ENCODE results near the gene SIRT6.
A peak's percentile ranks its signal among the peaks of the same experiment; 100 is the strongest.

Gene SIRT6

DNA sequence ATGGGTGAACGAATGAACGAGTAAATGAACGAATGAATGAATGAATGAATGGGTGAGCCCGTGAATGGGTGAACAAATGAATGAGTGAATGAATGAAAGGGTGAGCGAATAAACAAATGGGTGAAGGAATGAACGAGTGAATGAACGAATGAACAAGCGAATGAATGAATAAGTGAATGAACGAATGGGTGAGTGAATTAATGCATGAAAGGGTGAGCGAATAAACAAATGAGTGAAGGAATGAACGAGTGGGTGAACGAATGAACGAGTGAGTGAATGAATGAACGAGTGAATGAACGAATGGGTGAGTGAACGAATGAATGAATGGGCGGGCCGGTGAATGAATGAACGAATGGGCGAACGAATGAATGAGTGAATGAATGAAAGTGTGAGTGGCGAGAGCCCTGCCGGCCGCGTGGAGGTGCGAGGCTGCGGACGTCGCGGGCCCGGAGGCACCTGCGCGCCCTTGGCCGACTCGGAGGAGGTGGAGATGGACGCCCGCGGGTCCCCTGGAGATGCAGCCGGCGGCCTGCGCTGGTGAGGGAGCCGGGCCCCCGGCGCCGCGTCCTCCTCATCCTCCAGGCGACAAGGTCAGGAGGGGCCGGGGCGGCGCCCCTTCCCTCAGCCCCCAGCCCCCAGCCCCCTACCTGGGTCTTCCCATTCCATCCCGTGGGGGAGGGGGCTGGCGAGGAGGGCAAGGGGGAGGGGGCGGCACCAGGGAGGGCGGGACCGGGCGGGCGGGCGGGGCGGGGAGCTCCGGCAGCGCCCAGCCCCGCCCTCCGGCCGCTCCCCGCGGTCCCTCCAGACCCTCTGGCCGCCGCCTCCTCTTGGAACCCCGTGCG is 15.5 kb upstream of the SIRT6 start:
- TF ChIP-seq EGR1 (IDR thresholded peaks at IDR 0.05): no peak
- TF ChIP-seq, protein P1, sequence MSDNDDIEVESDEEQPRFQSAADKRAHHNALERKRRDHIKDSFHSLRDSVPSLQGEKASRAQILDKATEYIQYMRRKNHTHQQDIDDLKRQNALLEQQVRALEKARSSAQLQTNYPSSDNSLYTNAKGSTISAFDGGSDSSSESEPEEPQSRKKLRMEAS (IDR thresholded peaks at IDR 0.05): peak; percentile 95
- TF ChIP-seq ZBTB7A (IDR thresholded peaks at IDR 0.05; ENCODE audit: low read depth): peak; percentile 32; the same call in 1 of the 2 replicates

DNA sequence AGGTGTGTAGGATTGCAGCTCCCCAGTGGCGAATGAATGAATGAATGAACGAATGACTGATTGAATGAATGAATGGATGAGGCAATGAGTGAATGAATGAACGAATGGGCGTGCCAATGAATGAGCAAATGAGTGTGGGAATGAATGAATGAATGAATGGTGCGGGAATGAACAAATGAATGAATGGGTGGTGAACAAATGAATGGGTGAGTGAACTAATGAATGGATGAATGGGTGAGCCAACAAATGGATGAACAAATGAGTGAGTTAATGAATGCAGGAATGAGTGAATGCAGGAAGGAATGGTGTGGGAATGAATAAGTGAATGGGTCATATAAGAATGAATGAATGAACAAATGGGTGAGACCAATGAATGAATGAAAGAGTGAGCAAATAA is 14.9 kb upstream of the SIRT6 start:
- no peak for TF ChIP-seq ZBTB7A (IDR thresholded peaks at IDR 0.05; ENCODE audit: low read depth)
- TF ChIP-seq CREB1 (IDR thresholded peaks at IDR 0.05; ENCODE audit: low read depth): no peak
- TF ChIP-seq TAF1 (IDR thresholded peaks at IDR 0.05; ENCODE audit: low read depth): no peak
- no peak for TF ChIP-seq TCF12 (IDR thresholded peaks at IDR 0.05; ENCODE audit: low read depth)
- TF ChIP-seq EGR1 (IDR thresholded peaks at IDR 0.05): no peak
- TF ChIP-seq, protein P2, sequence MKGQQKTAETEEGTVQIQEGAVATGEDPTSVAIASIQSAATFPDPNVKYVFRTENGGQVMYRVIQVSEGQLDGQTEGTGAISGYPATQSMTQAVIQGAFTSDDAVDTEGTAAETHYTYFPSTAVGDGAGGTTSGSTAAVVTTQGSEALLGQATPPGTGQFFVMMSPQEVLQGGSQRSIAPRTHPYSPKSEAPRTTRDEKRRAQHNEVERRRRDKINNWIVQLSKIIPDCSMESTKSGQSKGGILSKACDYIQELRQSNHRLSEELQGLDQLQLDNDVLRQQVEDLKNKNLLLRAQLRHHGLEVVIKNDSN (IDR thresholded peaks at IDR 0.05): no peak
- TF ChIP-seq, protein P3, sequence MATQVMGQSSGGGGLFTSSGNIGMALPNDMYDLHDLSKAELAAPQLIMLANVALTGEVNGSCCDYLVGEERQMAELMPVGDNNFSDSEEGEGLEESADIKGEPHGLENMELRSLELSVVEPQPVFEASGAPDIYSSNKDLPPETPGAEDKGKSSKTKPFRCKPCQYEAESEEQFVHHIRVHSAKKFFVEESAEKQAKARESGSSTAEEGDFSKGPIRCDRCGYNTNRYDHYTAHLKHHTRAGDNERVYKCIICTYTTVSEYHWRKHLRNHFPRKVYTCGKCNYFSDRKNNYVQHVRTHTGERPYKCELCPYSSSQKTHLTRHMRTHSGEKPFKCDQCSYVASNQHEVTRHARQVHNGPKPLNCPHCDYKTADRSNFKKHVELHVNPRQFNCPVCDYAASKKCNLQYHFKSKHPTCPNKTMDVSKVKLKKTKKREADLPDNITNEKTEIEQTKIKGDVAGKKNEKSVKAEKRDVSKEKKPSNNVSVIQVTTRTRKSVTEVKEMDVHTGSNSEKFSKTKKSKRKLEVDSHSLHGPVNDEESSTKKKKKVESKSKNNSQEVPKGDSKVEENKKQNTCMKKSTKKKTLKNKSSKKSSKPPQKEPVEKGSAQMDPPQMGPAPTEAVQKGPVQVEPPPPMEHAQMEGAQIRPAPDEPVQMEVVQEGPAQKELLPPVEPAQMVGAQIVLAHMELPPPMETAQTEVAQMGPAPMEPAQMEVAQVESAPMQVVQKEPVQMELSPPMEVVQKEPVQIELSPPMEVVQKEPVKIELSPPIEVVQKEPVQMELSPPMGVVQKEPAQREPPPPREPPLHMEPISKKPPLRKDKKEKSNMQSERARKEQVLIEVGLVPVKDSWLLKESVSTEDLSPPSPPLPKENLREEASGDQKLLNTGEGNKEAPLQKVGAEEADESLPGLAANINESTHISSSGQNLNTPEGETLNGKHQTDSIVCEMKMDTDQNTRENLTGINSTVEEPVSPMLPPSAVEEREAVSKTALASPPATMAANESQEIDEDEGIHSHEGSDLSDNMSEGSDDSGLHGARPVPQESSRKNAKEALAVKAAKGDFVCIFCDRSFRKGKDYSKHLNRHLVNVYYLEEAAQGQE (IDR thresholded peaks at IDR 0.05; ENCODE audit: low read depth): no peak
- no peak for TF ChIP-seq FOXM1 (IDR thresholded peaks at IDR 0.05; ENCODE audit: borderline replicate concordance, low read depth)
- no peak for TF ChIP-seq TEAD4 (IDR thresholded peaks at IDR 0.05)
- TF ChIP-seq NFIC (IDR thresholded peaks at IDR 0.05): no peak
- no peak for TF ChIP-seq RAD21 (IDR thresholded peaks at IDR 0.05; ENCODE audit: low read depth)
- TF ChIP-seq EP300 (IDR thresholded peaks at IDR 0.05; ENCODE audit: borderline replicate concordance): no peak
- no peak for TF ChIP-seq CEBPB (IDR thresholded peaks at IDR 0.05)
- TF ChIP-seq YY1 (IDR thresholded peaks at IDR 0.05; ENCODE audit: low read depth): no peak
- TF ChIP-seq, protein P1 (IDR thresholded peaks at IDR 0.05): no peak

DNA sequence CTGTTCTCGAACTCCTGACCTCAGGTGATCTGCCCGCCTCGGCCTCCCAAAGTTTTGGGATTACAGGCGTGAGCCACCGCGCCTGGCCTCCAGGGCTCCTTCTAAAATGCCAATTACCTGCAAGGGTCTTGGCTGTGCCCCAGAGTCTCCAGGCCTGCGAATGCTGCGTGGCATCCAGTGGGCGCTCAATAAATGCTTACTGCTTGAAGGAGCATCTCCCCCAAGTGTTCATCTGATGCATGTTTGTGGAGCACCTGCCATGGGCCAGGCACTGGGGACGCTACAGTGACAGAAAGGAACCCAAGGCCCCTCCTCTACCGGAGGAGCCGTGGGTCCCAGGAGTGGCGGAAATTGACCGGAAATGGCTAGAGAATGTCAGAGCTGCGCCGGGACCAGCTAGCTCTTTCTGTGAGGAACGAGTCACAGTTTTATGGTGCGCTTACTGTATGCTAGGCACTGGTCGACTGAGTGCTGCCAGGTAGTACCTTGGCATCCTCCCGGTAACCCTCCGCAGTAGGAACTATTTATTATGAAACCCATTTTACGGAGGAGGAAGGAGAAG is 14.3 kb upstream of the SIRT6 start:
- TF ChIP-seq, protein P3 (IDR thresholded peaks at IDR 0.05; ENCODE audit: low read depth): no peak

DNA sequence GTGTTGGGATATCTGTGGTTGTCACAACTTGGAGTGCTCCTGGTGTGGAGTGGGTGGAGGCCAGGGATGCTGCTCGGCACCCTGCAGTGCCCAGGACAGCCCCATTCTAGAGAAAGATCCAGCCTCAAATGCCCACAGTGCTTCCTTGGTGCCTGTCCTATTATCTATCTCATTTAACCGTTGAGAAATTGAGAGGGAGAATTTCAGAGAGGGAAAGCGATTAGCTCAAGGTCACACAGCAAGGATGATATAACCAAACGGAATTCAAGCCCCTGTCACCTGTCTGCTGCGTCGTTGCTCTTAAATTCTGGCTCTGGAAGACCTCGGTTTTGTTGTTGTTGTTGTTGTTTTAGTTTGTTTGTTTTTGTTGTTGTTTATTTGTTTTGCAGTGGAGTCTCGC is 13.6 kb upstream of the SIRT6 start:
- TF ChIP-seq EP300 (IDR thresholded peaks at IDR 0.05; ENCODE audit: borderline replicate concordance): no peak
- TF ChIP-seq, protein P2 (IDR thresholded peaks at IDR 0.05): no peak
- TF ChIP-seq EGR1 (IDR thresholded peaks at IDR 0.05): no peak
- no peak for TF ChIP-seq YY1 (IDR thresholded peaks at IDR 0.05; ENCODE audit: low read depth)
- no peak for TF ChIP-seq CEBPB (IDR thresholded peaks at IDR 0.05)
- TF ChIP-seq NFIC (IDR thresholded peaks at IDR 0.05): no peak
- TF ChIP-seq, protein P3 (IDR thresholded peaks at IDR 0.05; ENCODE audit: low read depth): no peak
- TF ChIP-seq TAF1 (IDR thresholded peaks at IDR 0.05; ENCODE audit: low read depth): no peak
- no peak for TF ChIP-seq TEAD4 (IDR thresholded peaks at IDR 0.05)
- no peak for TF ChIP-seq TCF12 (IDR thresholded peaks at IDR 0.05; ENCODE audit: low read depth)
- no peak for TF ChIP-seq FOXM1 (IDR thresholded peaks at IDR 0.05; ENCODE audit: borderline replicate concordance, low read depth)

Measured in Ishikawa (cell line).